GM12878 (cell line): ENCODE results near the gene SLC35C1. TPM values are rescaled to one million over a fixed set of nuclear protein-coding genes. Genes with fewer than 3 reads are reported as not detected.

ENCODE experiments used
- ATAC-seq: fragments of 200-7000 bp; cut with Tn5 transposase; 3 replicates; pipeline ENCODE4 v1.9.1; 2020; ENCODE audit warnings: mild to moderate bottlenecking, moderate library complexity
- BruUV-seq: library from RNA; stranded (reverse); fragments of 400-500 nt; replicated peaks from 2 replicates; lab custom pipeline; 2021; lab: Mats Ljungman, UMichigan
- CTCF ChIA-PET: fragments of 300-600 bp; sonication (Branson Sonifier 250); formaldehyde crosslinking; extraction: SDS; loops from one replicate; lab custom pipeline; 2021; ENCODE audit warnings: inconsistent platforms; lab: Yijun Ruan, JAX
- POLR2A ChIA-PET: fragments of 350-600 bp; formaldehyde crosslinking; extraction: SDS; loops from one replicate; lab custom pipeline; 2021; ENCODE audit warnings: inconsistent platforms; lab: Charles Lee
- RAD21 ChIA-PET: fragments of 300-600 bp; sonication (Branson Sonifier 250); formaldehyde crosslinking; loops from one replicate; lab custom pipeline; 2023; ENCODE audit warnings: antibody characterized with exemption; ENCODE audit not compliant: unreplicated experiment; lab: Charles Lee
- SMC1A ChIA-PET: fragments of 300-600 bp; sonication (Branson Sonifier 250); formaldehyde crosslinking; loops from one replicate; lab custom pipeline; 2023; ENCODE audit not compliant: unreplicated experiment, uncharacterized antibody; lab: Charles Lee
- DNase-seq: peaks from one replicate; pipeline ENCODE4 v3.0.0-alpha.2; 2011; ENCODE audit warnings: low read depth, low spot score
- FAIRE-seq: peaks from 3 replicates; lab custom pipeline; 2011; peaks lifted over from hg19 to GRCh38; lab: Jason Lieb, UNC
- H2AFZ ChIP-seq: 2 replicates; pipeline ENCODE4 v1.6.0; 2011; ENCODE audit warnings: low read depth, low read length, control low read depth; ENCODE audit not compliant: control insufficient read depth
- H3K27ac ChIP-seq: 2 replicates; pipeline ENCODE4 v1.5.1; 2011; ENCODE audit warnings: control low read depth; ENCODE audit not compliant: control insufficient read depth, insufficient read depth
- H3K27me3 ChIP-seq, 2 experiments: replicated peaks in 1 of 2; 2 replicates each; pipeline versions ENCODE4 v1.6.0 to v1.6.1; 2011; ENCODE audit warnings: low read length in 1 of 2; ENCODE audit not compliant: control insufficient read depth in 2 of 2, insufficient read depth in 2 of 2
- H3K36me3 ChIP-seq, 2 experiments: 2 replicates each; pipeline ENCODE4 v1.5.1; 2011; ENCODE audit warnings: low read length in 1 of 2; ENCODE audit not compliant: control insufficient read depth in 2 of 2, insufficient read depth in 2 of 2
- H3K4me1 ChIP-seq: 2 replicates; pipeline ENCODE4 v1.6.1; 2011; ENCODE audit warnings: mild to moderate bottlenecking, low read length, moderate library complexity, mixed read lengths; ENCODE audit not compliant: control insufficient read depth, insufficient read depth
- H3K4me2 ChIP-seq: 2 replicates; pipeline ENCODE4 v1.6.0; 2011; ENCODE audit warnings: control low read depth; ENCODE audit not compliant: control insufficient read depth, insufficient read depth
- H3K4me3 ChIP-seq: fragments of 200-600 bp; sonication (generic); 2 replicates; pipeline ENCODE4 v1.5.1; 2016
- H3K79me2 ChIP-seq: 2 replicates; pipeline ENCODE4 v1.6.0; 2011; ENCODE audit warnings: low read length; ENCODE audit not compliant: control insufficient read depth, insufficient read depth
- H3K9ac ChIP-seq: 2 replicates; pipeline ENCODE4 v1.8.0; 2011; ENCODE audit warnings: low read length, control low read depth, mixed read lengths; ENCODE audit not compliant: control insufficient read depth, insufficient read depth
- H3K9me3 ChIP-seq: replicated peaks from 3 replicates; pipeline ENCODE4 v1.5.1; 2011; ENCODE audit warnings: mild to moderate bottlenecking, low read length; ENCODE audit not compliant: control insufficient read depth, insufficient read depth
- H4K20me1 ChIP-seq: 2 replicates; pipeline ENCODE4 v1.6.0; 2011; ENCODE audit not compliant: control insufficient read depth, insufficient read depth
- ASH2L ChIP-seq: fragments of 300-600, 200-600 bp; sonication (generic); IDR thresholded peaks from 2 replicates; pipeline ENCODE4 v1.6.1; 2017; ENCODE audit warnings: low read depth, mild to moderate bottlenecking, borderline replicate concordance
- CEBPB ChIP-seq, 2 experiments: fragments of 150-350 bp in 1 of 2; IDR thresholded peaks; 2 replicates each; pipeline ENCODE4 v1.6.1; 2012 to 2014; ENCODE audit warnings: low read depth in 2 of 2, low read length in 2 of 2, borderline replicate concordance in 1 of 2, inconsistent platforms in 1 of 2
- MTA3 ChIP-seq: IDR thresholded peaks from 2 replicates; pipeline ENCODE4 v1.6.1; 2012; ENCODE audit warnings: low read length, inconsistent platforms, borderline replicate concordance
- MYC ChIP-seq: IDR thresholded peaks from 2 replicates; pipeline ENCODE4 v1.6.1; 2011; ENCODE audit warnings: mild to moderate bottlenecking, low read length, moderate library complexity, inconsistent platforms; ENCODE audit not compliant: insufficient read depth, insufficient replicate concordance, insufficient read length, severe bottlenecking
- PKNOX1 ChIP-seq: fragments of 450-650 bp; IDR thresholded peaks from 2 replicates; pipeline ENCODE4 v1.6.1; 2016; ENCODE audit warnings: mild to moderate bottlenecking
- RAD21 ChIP-seq: IDR thresholded peaks from 2 replicates; pipeline ENCODE4 v1.6.1; 2011; ENCODE audit warnings: mild to moderate bottlenecking, low read depth, low read length, moderate library complexity; ENCODE audit not compliant: insufficient read depth
- RELA ChIP-seq: fragments of 450-650 bp; IDR thresholded peaks from 2 replicates; pipeline ENCODE4 v1.8.0; 2014; ENCODE audit warnings: borderline replicate concordance; ENCODE audit not compliant: partially characterized antibody
- SMAD1 ChIP-seq: fragments of 450-650 bp; IDR thresholded peaks from 2 replicates; pipeline ENCODE4 v1.6.1; 2018; ENCODE audit warnings: mild to moderate bottlenecking, low read depth; ENCODE audit not compliant: partially characterized antibody
- TCF7 ChIP-seq: IDR thresholded peaks from 2 replicates; pipeline ENCODE4 v1.6.1; 2014; ENCODE audit warnings: antibody characterized with exemption, borderline replicate concordance
- ZBTB40 ChIP-seq: fragments of 450-650 bp; IDR thresholded peaks from 2 replicates; pipeline ENCODE4 v1.6.1; 2016; ENCODE audit warnings: mild to moderate bottlenecking, moderate library complexity, borderline replicate concordance
- WGBS: methylation state at CpG from one replicate; pipeline ENCODE4 v1.1.6; 2016; ENCODE audit warnings: low lambda C conversion rate; ENCODE audit not compliant: insufficient replicate concordance, insufficient coverage; ENCODE audit errors: missing lambda C conversion rate; 5-methylcytosine and 5-hydroxymethylcytosine counted together
- in situ Hi-C: fragments of 300-500 bp; cut with MboI; formaldehyde crosslinking; loops from 9 replicates; pipeline ENCODE4 v1.14.3; 2018; ENCODE audit warnings: mixed read lengths
- intact Hi-C: fragments of 100-400 bp; cut with micrococcal nuclease; formaldehyde crosslinking; loops from one replicate; pipeline ENCODE4 v1.14.2; 2022; ENCODE audit not compliant: unreplicated experiment
- polyA plus RNA-seq, 11 experiments: library from polyadenylated mRNA; depleted of rRNA in 4 of 11; unstranded in 6 of 11; stranded (reverse) in 5 of 11; fragments of >200 nt; fragmentation: Nextera tagmentation in 4 of 11; fragmentation: Illumina TruSeq in 1 of 11; extraction: Ambion mirVana in 4 of 11; extraction: Trizol in 1 of 11; gene quantifications; 1 replicate in 1 of 11; 2 replicates in 10 of 11; pipeline versions ENCODE4 v1.2.1 to v1.2.3, GENCODE V29; 2011 to 2016; ENCODE audit warnings: inconsistent platforms in 2 of 11, missing spikeins in 2 of 11, low read depth in 1 of 11
- total RNA-seq, 4 experiments: library from RNA; depleted of rRNA in 3 of 4; stranded (reverse); fragments of >200 nt in 3 of 4; fragmentation: Illumina TruSeq in 1 of 4; extraction: Trizol in 1 of 4; gene quantifications; 2 replicates each; pipeline versions ENCODE4 v1.2.1 to v1.2.3, GENCODE V29; 2013 to 2021
- TF ChIP-seq, protein P1 (sequence below): IDR thresholded peaks from 2 replicates; pipeline ENCODE4 v1.6.1; 2012; ENCODE audit warnings: low read depth, low read length, improper control_type of control experiment
- TF ChIP-seq, protein P2 (sequence below): fragments of 450-650 bp; IDR thresholded peaks from 2 replicates; pipeline ENCODE4 v1.6.1; 2017; ENCODE audit warnings: low read depth, mild to moderate bottlenecking, moderate library complexity
- TF ChIP-seq, protein P3 (sequence below): IDR thresholded peaks from 2 replicates; pipeline ENCODE4 v1.6.1; 2011; ENCODE audit warnings: low read depth, low read length, improper control_type of control experiment, borderline replicate concordance

SLC35C1 gene
- total and polyA plus RNA-seq, 10 of the 15 experiments (the other 5 are each of a cell fraction or from before 2014, with no cell fraction given), result 0.55 to 9.7 (median 4.3) TPM

GRCh38 chr11:45833761-45834160 is 28.8 kb downstream of the SLC35C1 start:
- Histone ChIP-seq H3K27ac (no peak overlapping the region), H3K79me2 (no peaks in the 10 kb centered on the region), H3K4me3 (no peak overlapping the region), H3K9ac (no peak overlapping the region), H2AFZ (no peak overlapping the region), H3K27me3 (no peaks in the 10 kb centered on the region; a peak in 1 of 4 replicates), H3K4me1 (no peaks in the 10 kb centered on the region), H3K36me3 (no peaks in the 10 kb centered on the region), H3K9me3 (no peaks in the 10 kb centered on the region), H4K20me1 (no peaks in the 10 kb centered on the region), H3K4me2 (no peak overlapping the region)
- ChIA-PET CTCF (interaction anchor here (0.5 to 3.6 kb wide), 6 partner anchors 10 to 204 kb away, joined by 3 to 20 read pairs (median 3); no protein-coding TSS in a partner anchor), POLR2A (interaction anchor here (0.8 to 1.2 kb wide), 3 partner anchors 9 to 29 kb away, joined by 3 to 4 read pairs (median 3); partner anchors contain the start of genes CRY2 and SLC35C1), RAD21 (interaction anchor here (1.0 kb wide), 1 partner anchor 173 kb away, joined by 3 read pairs; no protein-coding TSS in a partner anchor), SMC1A (interaction anchor here (1.0 kb wide), 2 partner anchors 14 to 15 kb away, joined by 3 to 4 read pairs; no protein-coding TSS in a partner anchor)
- FAIRE-seq (no peak), DNase-seq (no peak), ATAC-seq (no peak)
- BruUV-seq, result no TSS peak
- in situ Hi-C loops, result no loop called here
- WGBS, result 55% methylated on average over 3 of the region's 3 CpGs
- intact Hi-C loops, result no loop called here
- no peak for TF ChIP-seq RELA
- TF ChIP-seq MYC, result no peak
- TF ChIP-seq CEBPB (IDR thresholded peaks at IDR 0.05; ENCODE audit: borderline replicate concordance in 1 of 2, low read depth in 2 of 2, low read length in 2 of 2), result no peak
- TF ChIP-seq MTA3, result no peak
- TF ChIP-seq, protein P1, sequence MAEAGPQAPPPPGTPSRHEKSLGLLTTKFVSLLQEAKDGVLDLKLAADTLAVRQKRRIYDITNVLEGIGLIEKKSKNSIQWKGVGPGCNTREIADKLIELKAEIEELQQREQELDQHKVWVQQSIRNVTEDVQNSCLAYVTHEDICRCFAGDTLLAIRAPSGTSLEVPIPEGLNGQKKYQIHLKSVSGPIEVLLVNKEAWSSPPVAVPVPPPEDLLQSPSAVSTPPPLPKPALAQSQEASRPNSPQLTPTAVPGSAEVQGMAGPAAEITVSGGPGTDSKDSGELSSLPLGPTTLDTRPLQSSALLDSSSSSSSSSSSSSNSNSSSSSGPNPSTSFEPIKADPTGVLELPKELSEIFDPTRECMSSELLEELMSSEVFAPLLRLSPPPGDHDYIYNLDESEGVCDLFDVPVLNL, result no peak
- TF ChIP-seq SMAD1, result no peak
- no peak for TF ChIP-seq PKNOX1
- TF ChIP-seq, protein P2, sequence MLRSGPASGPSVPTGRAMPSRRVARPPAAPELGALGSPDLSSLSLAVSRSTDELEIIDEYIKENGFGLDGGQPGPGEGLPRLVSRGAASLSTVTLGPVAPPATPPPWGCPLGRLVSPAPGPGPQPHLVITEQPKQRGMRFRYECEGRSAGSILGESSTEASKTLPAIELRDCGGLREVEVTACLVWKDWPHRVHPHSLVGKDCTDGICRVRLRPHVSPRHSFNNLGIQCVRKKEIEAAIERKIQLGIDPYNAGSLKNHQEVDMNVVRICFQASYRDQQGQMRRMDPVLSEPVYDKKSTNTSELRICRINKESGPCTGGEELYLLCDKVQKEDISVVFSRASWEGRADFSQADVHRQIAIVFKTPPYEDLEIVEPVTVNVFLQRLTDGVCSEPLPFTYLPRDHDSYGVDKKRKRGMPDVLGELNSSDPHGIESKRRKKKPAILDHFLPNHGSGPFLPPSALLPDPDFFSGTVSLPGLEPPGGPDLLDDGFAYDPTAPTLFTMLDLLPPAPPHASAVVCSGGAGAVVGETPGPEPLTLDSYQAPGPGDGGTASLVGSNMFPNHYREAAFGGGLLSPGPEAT, result no peak
- TF ChIP-seq TCF7, result no peak
- no peak for TF ChIP-seq RAD21
- no peak for TF ChIP-seq ZBTB40
- no peak for TF ChIP-seq ASH2L
- TF ChIP-seq, protein P3, sequence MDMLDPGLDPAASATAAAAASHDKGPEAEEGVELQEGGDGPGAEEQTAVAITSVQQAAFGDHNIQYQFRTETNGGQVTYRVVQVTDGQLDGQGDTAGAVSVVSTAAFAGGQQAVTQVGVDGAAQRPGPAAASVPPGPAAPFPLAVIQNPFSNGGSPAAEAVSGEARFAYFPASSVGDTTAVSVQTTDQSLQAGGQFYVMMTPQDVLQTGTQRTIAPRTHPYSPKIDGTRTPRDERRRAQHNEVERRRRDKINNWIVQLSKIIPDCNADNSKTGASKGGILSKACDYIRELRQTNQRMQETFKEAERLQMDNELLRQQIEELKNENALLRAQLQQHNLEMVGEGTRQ, result no peak
